A204.1 (cell line): ENCODE results near the gene SLC2A4.

ENCODE experiments used
- FAIRE-seq: peaks from 2 replicates; lab custom pipeline; 2012; peaks lifted over from hg19 to GRCh38; lab: Jason Lieb, UNC

SLC2A4 gene

DNA sequence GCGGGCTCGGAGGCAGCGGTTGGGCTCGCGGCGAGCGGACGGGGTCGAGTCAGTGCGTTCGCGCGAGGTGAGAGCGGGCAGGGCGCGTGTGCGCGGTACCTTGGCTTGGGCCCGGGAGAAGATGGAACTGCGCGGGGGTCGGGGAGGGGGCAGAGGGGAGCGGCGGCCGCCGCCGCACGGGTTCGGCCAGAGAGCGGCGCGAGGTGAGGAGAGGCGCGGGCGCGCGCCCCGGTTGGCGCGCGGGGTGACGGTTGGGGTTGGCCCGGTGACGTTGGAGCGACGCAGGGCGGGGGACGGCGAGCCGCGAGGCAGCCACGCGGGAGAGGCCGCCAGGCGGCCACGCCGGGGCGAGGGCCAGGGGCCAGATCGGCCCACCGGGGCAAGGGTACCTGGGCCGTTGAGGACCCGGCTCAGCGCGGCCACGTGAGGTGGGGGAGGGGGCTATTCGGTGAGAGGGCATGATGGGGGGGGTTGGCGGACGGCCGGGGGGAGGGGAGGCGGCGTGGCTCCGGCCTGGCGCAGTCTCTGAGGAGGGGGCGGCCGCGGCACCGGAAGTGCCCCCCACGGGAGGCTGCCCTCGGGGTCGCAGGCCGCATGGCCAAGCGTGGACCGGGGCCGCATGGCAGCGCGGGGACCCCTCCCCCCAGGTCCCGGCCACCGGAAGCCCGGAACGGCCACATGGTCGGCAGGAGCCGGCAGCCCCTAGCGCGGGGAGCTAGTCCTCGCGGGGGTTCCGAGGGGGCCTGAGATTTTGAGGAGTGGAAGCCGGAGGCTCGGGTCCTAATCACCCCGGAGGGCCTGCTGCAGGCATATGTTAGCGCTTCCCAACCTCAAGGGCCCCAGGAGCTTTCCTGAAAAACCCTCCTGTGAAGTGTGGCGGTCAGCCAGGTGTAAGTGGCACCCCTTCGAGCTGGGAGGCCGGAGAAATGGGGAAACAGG is 26.4 kb downstream of the SLC2A4 start:
- FAIRE-seq = no peak

DNA sequence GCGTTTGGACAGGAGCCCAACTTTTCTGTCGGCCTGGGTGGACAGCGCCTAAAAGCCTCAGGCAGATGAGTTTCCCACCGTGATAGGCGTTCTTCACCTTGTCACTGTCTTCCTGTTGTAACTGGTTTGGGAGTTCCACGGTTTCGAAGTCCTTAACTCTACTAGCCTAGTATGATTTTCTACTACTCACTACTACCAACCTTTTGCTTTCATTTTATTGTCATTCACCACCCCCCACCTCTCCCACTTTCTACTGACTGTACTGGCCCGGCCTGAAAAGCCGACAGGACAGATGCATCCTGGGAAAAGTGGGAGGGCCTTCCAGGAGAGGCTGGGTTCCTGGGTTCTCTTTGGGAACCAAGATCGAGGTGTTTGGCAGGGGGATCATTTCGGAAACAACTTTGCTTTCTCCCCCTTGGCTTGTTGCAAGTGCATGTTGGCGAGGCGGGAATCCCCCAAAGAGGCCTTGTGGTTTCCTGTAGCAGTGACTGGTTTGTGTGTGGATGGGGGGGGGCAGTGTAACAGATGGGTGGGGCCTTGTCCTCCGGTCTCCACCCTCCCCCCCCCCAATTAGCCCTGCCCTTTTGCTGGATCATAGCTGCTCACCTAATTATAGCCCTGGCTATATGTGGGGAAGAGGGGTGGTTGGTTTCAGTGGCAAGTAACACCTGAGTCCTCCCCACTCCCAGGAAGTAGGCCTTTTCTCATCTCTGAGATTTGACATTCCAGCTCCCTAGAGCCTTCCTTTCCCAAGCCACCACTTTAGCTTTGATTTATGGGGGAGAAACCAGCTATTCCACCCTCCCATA is 27.3 kb downstream of the SLC2A4 start:
- FAIRE-seq = peak; percentile 58

GRCh38 chr17:7309628-7310027 is 28.1 kb downstream of the SLC2A4 start:
- no peak for FAIRE-seq

DNA sequence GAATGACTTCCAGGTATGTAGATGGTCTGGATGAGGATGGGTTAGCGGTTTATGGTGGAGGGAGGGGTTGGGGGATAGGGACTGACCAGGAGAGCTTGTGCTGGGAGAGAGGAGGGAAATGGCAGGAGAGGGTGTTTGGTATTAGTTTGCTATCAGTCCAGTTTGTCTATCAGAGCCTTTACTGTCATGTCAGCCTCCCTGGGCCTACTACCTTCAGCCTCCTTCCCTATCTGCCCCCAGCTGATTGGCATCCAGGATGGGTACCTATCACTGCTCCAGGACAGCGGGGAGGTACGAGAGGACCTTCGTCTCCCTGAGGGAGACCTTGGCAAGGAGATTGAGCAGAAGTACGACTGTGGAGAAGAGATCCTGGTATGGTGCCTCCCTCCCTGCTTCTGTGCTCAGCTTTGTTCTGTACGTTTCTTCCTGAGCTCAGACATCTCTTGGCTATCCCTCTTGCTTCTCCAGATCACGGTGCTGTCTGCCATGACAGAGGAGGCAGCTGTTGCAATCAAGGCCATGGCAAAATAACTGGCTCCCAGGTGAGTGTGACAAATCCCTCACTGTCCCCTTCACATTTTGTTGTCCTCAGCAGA is 29.7 kb downstream of the SLC2A4 start:
- no peak for FAIRE-seq

- FAIRE-seq = no peak
Measured at GRCh38 chr17:7312432-7313087, 31.0 kb downstream of the SLC2A4 start.

GRCh38 chr17:7313088-7313889 is 31.8 kb downstream of the SLC2A4 start:
- FAIRE-seq = no peak

- no peak for FAIRE-seq
Measured at GRCh38 chr17:7313890-7314718, 32.6 kb downstream of the SLC2A4 start.

DNA sequence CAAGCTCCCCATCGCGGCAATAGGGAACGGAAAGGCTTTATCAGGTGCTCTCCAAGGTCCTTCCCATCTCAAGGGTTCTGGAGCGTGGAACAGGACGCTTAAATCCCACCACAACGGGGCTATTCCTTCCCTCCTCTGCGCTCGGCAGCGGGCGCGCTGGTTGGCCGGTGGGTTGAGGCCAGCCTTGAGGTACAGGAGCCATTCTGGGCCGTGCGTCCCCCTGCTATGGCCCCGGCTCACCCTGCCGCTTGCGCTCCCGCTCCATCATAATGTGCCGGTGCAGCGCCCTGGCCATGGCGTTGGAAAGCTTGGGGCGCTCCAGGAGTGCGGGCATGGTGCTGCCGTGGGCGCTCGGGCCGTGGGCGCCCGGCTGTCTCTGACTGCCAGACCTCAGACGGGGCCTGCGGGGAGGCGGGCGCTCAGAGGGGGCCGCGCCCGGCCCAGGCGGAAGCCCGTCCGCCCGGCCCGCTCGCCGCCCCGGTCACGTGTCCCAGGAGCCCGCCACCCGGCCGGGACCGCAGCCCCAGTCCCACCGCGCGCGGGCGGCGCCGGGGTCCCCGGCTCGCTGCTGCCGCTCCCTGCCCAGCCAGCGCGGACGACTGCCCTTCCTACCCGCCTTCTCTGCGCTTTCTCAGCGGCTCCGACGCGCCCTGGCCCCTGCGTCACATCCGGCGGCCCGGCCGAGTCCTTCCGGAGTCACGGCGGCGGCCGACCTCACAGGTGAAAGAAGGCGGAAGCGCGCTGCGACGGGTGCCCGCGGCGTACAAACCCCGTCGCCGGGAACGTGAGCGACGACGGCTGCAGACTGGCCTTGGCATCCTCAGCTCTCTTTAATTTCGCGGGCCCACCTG is 33.4 kb downstream of the SLC2A4 start, which contains the start of gene GPS2:
TSS of gene GPS2 (minus strand) at position 642 of the 851 bp plus-strand sequence. CDS start at position 334, 308 bp downstream.
- FAIRE-seq = no peak

DNA sequence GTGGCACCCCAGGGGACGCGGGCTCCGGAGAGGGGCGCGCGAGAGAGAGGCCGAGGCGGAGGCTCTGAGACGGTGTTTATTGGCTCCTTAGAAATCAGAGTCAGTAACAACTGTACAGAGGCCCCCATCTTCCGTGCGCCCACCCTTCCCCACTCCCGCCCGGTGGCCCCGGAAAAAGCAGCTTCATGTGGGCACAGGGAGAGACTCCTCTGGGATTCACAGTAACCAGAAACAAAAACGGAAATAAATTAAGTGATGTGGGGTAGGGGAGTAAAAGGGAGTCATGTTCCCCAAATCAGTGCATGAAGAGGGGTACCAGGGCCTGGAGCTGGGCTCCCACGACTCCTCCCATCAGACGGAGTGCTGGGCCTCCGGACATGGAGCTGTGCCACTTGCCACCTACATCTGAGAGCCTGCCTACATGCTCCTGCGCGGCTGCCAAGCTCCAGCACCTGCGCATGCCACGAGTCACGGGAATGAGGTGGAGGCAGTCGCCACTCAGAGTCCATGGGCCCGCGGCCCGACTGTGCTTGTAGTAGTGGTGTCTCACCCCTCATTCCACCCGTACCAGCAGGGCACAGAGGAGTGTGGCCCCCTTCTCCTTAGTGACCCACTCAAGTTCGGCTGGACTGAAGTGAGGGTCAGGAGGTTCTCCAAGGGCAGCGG is 34.2 kb downstream of the SLC2A4 start:
- no peak for FAIRE-seq

GRCh38 chr17:7317161-7317803 is 35.8 kb downstream of the SLC2A4 start:
- FAIRE-seq = no peak

DNA sequence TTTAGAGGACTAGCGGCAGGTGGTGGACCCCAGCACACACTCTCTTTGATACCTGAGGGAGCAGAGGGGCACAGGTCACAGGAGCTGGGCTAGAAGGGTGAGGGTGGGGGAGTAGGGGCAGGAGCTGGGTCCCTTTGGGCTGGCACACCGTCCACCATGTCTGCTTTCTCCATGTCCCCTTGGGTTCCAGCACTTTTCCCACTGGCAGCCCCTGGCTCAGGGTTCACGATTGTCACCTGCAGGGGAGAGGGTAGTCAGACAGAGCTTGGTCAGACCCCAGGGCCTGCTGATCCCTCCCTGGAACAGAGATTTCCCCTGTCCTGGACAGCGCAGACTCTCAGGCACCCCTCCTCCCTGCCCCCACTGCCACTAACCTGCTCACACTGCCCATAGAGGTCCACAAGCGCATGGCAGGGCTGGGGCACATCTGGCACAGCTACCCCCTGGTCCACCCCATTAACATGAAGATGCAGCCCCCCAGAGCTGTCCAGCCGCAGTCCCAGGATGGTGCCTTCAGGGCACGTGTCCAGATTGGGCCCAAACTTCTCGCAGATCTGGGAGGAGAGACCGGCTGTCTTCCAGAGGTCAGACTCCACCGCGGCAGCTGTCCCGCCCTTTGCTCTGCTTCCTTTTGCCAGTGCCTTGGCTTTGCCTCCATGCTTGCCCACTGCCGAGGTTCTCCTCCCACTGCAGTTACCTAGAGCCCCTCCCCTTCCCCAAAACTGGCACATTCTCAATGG is 36.8 kb downstream of the SLC2A4 start:
- FAIRE-seq = no peak

- no peak for FAIRE-seq
Measured at GRCh38 chr17:7321466-7321865, 39.9 kb downstream of the SLC2A4 start.

GRCh38 chr17:7322520-7323194 is 41.1 kb downstream of the SLC2A4 start:
- no peak for FAIRE-seq

GRCh38 chr17:7323731-7324437 is 42.4 kb downstream of the SLC2A4 start:
- FAIRE-seq = no peak

DNA sequence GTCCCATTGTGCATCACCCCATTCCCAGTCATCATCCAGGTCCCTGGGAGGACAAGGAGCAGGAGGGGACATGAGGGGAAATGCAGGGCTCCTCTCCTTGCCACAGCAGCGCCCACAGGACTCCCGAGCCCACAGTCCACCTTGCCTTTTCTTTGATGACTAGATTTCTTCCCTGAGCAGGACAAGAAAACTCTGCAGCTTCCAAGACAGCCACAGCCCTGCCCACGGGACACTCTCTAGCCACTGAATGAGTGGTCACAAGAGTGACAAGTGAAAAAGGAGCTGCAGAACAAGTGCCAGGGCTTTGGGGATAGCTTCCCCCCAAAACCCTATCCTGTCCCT is 42.9 kb downstream of the SLC2A4 start:
- no peak for FAIRE-seq

- no peak for FAIRE-seq
Measured at GRCh38 chr17:7325031-7325528, 43.6 kb downstream of the SLC2A4 start.
